ENCODE data around the gene ANKS4B.

DNA sequence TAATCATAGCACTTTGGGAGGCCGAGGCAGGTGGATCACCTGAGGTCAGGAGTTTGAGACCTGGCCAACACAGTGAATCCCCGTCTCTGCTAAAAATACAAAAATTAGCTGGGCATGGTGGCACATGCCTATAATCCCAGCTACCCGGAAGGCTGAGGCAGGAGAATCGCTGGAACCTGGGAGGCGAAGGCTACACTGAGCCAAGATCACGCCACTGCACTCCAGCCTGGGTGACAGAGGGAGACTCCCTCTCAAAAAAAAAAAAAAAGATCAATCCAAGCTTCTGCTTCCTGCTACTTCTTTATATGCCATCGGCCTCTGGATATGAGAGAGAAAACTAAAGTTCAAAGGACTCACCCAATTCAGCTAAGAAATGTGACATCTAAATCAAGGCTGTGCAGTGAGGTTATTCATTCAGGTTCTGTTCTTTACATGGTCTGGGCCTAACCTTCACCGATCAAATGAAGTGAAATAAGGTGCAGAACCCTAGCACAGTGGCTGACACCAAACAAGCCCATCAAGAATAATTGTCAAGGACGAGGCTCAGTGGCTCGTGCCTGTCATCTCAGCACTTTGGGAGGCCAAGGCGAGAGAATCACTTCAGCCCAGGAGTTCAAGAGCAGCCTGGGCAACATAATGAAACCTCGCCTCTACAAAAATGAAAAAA, 47.7 kb upstream of the ANKS4B start:
- TF ChIP-seq, protein P1, sequence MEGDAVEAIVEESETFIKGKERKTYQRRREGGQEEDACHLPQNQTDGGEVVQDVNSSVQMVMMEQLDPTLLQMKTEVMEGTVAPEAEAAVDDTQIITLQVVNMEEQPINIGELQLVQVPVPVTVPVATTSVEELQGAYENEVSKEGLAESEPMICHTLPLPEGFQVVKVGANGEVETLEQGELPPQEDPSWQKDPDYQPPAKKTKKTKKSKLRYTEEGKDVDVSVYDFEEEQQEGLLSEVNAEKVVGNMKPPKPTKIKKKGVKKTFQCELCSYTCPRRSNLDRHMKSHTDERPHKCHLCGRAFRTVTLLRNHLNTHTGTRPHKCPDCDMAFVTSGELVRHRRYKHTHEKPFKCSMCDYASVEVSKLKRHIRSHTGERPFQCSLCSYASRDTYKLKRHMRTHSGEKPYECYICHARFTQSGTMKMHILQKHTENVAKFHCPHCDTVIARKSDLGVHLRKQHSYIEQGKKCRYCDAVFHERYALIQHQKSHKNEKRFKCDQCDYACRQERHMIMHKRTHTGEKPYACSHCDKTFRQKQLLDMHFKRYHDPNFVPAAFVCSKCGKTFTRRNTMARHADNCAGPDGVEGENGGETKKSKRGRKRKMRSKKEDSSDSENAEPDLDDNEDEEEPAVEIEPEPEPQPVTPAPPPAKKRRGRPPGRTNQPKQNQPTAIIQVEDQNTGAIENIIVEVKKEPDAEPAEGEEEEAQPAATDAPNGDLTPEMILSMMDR (conservative IDR thresholded peaks at IDR 0.05; ENCODE audit: low read depth in 2 of 2) = no peak
- TF ChIP-seq, protein P2, sequence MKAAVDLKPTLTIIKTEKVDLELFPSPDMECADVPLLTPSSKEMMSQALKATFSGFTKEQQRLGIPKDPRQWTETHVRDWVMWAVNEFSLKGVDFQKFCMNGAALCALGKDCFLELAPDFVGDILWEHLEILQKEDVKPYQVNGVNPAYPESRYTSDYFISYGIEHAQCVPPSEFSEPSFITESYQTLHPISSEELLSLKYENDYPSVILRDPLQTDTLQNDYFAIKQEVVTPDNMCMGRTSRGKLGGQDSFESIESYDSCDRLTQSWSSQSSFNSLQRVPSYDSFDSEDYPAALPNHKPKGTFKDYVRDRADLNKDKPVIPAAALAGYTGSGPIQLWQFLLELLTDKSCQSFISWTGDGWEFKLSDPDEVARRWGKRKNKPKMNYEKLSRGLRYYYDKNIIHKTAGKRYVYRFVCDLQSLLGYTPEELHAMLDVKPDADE (IDR thresholded peaks at IDR 0.05) = no peak
- TF ChIP-seq CREB1 (CRISPR knock-in tag; IDR thresholded peaks at IDR 0.05; ENCODE audit: low read depth) = no peak
- TF ChIP-seq, protein P3, sequence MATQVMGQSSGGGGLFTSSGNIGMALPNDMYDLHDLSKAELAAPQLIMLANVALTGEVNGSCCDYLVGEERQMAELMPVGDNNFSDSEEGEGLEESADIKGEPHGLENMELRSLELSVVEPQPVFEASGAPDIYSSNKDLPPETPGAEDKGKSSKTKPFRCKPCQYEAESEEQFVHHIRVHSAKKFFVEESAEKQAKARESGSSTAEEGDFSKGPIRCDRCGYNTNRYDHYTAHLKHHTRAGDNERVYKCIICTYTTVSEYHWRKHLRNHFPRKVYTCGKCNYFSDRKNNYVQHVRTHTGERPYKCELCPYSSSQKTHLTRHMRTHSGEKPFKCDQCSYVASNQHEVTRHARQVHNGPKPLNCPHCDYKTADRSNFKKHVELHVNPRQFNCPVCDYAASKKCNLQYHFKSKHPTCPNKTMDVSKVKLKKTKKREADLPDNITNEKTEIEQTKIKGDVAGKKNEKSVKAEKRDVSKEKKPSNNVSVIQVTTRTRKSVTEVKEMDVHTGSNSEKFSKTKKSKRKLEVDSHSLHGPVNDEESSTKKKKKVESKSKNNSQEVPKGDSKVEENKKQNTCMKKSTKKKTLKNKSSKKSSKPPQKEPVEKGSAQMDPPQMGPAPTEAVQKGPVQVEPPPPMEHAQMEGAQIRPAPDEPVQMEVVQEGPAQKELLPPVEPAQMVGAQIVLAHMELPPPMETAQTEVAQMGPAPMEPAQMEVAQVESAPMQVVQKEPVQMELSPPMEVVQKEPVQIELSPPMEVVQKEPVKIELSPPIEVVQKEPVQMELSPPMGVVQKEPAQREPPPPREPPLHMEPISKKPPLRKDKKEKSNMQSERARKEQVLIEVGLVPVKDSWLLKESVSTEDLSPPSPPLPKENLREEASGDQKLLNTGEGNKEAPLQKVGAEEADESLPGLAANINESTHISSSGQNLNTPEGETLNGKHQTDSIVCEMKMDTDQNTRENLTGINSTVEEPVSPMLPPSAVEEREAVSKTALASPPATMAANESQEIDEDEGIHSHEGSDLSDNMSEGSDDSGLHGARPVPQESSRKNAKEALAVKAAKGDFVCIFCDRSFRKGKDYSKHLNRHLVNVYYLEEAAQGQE (IDR thresholded peaks at IDR 0.05; ENCODE audit: unreplicated experiment) = no peak
- TF ChIP-seq POLR2AphosphoS5 (IDR thresholded peaks at IDR 0.05; ENCODE audit: low read depth) = no peak
- no peak for TF ChIP-seq EZH2 (IDR thresholded peaks at IDR 0.05; ENCODE audit: low read depth, unreplicated experiment)
- no peak for TF ChIP-seq EZH2phosphoT487 (IDR thresholded peaks at IDR 0.05; ENCODE audit: unreplicated experiment)
- no peak for TF ChIP-seq ZNF331 (CRISPR knock-in tag; IDR thresholded peaks at IDR 0.05; ENCODE audit: low read depth)
- no peak for TF ChIP-seq STAT1 (IDR thresholded peaks at IDR 0.05; ENCODE audit: unreplicated experiment)
- TF ChIP-seq ZNF114 (CRISPR knock-in tag; IDR thresholded peaks at IDR 0.05) = no peak
- no peak for TF ChIP-seq JUNB (IDR thresholded peaks at IDR 0.05; ENCODE audit: unreplicated experiment)

Data from GM23338 (cell line).